GM19351 (cell line): ENCODE results near the gene ZFYVE28.

Experiments
- ATAC-seq: cut with Tn5 transposase; IDR thresholded peaks from one replicate; pipeline ENCODE4 v1.9.1; 2021; ENCODE audit warnings: mild to moderate bottlenecking, moderate library complexity; ENCODE audit not compliant: unreplicated experiment

Gene ZFYVE28

DNA sequence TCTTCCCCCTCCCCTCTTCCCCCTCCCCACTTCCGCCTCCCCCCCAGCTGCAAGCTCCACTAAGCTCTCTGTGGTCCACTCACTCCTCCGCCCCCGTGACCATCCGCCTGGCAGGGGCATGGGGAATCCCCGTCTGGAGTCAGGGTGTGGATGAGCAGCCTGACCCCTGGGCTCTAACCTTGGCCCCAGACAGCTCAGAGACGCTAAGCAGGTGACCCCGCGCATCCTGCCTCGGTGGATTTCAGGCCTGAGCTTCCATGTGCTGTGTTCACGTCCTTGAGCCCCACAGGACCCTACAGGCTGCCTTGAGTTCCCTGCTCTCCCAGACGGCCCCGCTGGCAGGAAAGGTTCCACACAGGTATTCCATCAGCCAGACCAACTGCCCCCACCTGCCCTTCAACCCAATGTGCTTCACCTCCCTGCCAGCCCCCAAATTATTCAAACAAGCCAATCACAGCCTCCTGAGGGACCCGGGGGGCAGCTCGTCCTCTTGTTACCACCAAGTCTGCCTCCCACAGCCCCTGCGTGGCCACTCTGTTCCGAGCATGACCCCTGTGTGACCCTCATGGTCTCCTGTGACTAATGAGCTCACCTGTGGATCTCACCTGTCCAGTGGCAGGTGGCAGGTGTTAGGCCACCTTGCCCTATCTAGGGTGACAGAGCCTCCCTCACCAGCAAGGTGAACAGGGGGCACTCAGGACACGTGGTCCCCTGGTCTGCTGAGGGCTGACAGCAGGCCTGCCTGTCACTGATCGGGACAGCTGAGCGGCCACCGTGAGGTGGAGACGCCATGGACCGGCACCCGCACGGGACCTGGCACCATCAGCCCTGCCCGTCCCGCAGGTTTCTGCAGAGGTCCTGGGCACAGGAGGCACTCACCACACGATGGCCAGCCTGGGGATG is 83.4 kb downstream of the ZFYVE28 start:
- no peak for ATAC-seq

DNA sequence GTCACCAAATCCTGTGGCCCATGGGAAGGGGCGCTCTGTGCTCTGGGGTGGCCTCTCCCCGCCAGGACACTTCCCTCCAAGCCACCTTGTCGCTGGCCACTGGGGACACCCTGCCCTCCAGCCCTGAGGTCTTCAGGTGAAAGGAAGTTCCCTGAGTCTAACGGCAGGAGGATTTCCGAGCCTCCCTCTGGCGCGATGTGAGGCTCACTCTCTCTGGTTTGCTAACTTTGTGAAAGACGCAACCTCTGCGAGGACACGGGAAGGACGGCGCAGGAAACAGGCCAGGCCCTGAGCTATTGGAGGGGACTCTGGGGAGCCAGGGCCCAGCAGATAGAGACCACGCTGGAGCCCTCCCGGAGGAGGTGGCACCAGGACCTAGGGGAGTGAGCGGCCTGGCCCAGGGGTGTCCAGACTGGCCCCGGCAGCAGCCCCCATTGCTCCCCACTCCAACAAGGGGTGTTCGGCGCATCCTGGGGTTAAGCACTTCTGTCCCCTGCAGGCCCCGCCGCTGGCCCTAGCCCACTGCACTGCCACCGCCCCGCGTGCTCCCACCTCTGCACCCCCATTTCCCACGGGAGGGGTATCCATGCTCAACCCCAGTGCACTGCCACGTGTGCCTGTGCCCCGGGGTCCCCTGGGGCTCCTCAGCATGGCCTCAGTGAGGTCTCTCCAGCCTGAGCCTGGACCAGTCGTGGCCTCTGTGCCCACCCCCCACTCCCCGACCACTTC is 84.4 kb downstream of the ZFYVE28 start:
- no peak for ATAC-seq

DNA sequence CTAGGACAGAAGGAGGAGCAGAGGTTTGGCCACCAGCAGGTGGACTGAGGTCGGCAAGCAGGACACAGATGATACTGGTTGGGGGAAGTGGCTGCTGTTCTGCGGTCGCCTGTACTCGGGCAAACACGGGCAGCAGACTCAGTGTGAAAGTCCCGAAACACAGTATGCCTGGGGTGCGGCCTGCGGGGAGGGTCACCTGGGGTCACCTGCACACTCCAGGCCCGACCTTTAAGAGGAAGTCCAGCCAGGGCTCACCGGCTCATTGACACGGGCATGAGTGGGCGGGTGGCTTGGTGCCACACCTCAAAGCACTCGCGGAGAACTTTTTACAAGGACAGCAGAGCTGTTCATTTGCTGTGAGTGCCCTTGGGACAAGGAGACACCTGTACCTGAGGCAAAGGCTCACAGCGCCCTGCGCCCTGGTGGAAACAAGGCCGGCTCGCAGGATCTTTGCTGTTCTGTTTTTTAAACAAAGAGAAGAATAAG is 85.0 kb downstream of the ZFYVE28 start:
- ATAC-seq: no peak

DNA sequence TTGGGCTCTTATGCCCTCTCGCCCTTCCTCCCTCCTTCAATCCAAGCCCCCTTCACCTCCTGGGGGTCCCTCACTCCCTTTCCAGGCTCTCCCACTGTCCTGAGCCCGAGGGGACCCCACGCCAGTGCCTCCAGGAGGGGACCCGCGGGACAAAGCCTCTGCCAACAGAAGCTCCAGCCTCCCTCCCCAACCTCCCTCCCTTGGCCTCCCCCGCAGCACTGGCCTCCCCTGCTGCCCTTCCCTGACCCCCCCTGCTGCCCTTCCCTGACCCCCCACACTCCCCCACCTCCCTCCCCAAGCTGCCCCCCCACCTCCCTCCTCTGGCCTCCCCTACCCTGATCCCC is 85.5 kb downstream of the ZFYVE28 start:
- ATAC-seq: no peak

DNA sequence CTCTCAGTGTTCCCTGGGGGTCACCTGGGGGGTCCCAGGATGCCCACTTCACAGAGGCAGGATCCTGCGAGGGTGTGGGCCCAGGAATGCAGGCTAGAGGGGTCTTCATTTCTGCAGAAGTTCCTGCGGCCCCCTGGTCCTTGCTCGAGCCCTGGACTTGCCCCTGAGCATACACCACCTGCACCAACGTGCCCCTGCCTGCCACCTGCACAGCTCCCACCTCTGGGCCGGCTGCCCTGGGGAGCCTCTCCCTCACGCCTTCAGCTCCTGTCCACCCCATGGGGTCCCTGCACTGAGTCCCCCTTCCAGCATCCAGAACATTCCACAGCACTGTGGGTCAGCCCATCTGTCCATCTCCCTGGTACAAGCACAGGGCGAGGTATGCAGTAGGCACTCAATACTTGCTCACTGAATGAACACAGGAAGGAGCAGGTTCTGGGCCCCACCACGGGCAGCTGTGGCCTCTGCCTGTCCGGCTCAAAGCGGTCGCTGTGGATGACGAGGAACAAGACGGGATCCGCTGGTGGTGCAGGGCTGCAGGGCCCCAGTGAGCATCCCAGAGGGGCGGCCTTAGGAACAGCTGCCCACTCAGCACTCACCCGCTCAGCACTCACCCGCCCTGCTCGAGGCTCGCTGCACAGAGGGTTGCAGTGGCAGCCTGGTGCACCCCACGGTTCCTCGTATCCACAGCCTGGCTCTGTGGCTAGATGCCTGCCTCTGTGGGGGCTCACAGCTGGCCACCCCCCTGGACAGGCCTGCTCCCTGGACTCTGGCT is 86.1 kb downstream of the ZFYVE28 start:
- ATAC-seq: no peak

DNA sequence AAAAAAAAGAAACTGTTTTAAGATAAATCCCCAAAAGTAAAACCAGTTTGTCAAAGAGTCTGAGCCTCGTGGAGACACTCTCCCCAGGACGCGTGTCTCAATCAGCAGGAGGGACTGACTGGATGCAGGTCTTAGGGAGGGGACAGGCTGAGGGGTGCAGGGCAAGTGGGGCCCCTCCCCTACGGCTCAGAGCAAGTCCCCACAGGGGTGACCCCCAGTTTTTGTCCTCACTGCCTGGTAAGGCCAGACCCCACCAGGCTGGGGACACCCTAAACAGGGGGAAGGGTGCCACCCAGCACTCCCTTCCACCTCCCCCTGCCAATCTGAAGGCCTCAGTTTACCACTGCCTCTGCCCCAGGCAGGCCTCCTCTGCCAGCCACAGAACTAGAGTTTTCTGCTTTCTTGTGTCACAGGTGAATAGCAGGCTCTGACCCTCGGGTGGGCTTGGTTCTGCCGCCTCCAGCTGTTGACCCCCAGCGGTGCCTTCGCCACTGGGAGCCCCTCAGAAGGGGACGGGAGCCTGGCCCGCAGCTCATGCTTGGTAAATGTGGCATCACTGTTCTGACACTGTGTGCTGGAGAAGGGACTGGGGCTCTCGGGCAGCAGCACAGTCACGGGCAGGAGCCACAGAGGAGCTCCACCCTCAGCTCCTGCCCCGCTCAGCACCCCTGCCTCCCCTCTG is 86.8 kb downstream of the ZFYVE28 start:
- no peak for ATAC-seq

DNA sequence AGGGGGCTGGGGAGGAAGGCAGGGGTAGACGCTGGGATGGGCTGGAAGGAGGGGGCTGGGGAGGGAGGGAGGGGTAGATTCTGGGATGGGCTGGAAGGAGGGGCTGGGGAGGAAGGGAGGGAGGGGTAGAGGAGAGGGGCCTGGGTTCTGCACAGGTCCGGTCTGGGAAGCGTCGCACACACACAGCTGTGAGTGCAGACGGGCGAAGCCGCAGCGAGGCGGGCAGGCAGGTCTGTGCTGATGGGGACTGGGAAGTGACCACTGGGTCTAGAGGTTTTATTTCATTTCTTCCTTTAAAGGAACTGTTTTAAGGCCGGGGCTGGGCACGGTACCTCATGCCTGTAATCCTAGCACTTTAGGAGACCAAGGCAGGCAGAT is 87.4 kb downstream of the ZFYVE28 start:
- no peak for ATAC-seq

DNA sequence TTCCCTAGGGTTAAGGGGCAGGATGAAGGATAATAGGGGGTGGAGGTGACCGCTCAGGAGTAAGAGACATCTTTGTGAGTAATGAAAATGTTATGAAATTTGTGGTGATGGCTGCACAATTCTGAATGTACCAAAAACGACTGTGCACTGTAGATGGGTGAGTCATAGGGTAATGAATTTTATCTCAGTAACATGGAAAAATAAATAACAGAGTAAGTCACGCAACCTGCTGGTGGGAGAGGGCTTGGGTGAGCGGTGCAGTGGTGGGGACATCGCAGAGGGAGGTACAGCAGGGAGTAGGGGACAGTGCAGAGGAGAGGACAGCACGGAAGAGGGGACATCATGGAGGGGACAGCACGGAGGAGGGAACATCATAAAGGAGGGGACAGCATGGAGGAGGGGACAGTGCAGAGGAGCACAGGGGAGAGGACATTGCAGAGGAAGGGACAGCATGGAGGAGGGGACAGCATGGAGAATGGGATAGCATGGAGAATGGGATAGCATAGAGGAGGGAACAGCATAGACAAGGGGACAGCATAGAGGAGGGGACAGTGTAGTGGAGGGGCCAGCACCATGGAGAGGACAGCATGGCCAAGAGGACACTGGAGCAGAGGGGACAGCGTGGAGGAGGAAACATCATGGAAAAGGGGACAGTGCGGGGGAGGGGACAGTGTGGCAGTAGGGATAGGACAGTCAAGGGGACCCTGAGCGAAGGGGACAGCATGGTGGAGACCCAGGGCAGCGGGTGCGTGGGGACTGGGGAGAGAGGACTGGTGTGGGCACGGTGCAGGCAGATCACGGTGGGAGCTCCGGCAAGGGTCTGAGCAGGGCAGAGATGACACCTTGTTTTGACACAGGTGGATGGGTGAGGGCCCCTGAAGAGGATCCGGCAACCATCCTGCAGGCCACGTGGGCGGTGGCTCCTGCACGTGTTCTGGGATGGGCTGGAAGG is 88.1 kb downstream of the ZFYVE28 start:
- ATAC-seq: no peak

DNA sequence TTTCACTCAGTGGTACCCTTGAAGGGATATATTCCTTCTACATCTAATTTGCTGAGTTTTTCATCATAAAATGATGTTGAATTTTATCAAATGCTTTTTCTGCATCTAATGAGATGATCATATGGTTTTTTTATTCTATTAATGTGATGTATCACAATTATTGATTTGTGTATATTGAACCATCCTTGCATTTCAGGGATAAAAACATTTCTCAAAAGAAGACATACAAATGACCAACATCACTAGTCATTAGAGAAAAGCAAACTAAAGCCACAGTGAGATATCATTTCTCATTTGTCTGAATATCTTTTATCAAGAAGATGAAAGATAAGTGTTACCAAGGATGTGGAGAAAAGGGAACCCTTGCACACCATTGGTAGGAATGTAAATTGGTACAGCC is 90.9 kb downstream of the ZFYVE28 start:
- ATAC-seq: no peak

DNA sequence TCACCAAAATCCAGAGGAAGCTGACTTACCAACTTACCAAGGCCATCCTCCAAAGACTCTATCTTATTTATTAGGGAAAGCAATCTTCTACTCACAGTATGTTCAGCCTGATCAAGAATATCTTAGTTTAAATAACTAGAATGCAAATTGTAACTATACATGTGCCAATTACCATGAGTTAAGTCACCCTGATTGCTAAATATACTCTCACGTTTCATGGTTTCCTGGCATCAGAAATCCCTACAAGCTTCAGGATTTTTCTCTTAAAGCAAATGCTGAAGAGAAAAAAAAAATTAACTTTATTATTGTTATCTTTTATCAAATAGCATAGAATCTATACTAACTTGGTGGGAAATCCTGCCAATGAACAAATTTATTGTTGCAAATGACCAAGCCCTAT is 93.6 kb downstream of the ZFYVE28 start:
- ATAC-seq: no peak

DNA sequence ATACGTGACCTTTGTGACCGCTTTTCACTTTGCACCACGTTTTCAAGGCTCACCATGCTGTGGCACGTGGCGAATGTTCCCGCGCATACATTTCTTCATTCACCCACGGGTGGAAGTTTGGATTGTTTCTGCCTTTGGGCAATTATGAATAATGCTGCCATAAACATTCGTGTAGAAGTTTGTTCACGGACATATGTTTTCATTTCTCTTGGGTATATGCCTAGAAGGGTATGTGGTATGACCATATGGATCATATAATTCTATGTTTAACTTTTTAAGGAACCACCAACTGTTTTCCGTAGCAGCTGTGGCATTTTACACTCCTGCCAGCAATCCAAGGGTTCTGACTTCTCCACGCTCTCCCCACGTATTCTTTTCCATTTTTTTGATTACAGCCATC is 95.6 kb downstream of the ZFYVE28 start:
- no peak for ATAC-seq

DNA sequence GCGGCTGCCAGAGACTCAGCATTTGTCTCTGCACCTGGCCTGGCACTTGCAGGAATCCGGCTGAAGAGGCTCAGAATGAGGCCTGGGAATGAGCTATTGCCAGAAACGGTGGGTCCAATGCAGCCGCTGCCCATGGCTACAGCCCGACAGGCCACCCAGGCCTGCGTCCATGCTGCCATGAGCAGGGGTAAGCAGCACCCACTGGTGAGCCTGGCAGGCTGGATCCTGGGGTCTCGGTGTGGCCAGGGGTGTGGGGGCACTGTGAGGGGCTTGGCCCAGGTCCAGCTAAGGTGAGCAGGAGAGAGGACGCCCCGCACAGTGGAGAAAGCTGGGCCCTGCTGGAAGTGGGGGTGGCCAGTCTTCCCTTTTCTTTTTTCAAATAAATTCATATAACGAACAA is 96.2 kb downstream of the ZFYVE28 start:
- ATAC-seq: no peak

DNA sequence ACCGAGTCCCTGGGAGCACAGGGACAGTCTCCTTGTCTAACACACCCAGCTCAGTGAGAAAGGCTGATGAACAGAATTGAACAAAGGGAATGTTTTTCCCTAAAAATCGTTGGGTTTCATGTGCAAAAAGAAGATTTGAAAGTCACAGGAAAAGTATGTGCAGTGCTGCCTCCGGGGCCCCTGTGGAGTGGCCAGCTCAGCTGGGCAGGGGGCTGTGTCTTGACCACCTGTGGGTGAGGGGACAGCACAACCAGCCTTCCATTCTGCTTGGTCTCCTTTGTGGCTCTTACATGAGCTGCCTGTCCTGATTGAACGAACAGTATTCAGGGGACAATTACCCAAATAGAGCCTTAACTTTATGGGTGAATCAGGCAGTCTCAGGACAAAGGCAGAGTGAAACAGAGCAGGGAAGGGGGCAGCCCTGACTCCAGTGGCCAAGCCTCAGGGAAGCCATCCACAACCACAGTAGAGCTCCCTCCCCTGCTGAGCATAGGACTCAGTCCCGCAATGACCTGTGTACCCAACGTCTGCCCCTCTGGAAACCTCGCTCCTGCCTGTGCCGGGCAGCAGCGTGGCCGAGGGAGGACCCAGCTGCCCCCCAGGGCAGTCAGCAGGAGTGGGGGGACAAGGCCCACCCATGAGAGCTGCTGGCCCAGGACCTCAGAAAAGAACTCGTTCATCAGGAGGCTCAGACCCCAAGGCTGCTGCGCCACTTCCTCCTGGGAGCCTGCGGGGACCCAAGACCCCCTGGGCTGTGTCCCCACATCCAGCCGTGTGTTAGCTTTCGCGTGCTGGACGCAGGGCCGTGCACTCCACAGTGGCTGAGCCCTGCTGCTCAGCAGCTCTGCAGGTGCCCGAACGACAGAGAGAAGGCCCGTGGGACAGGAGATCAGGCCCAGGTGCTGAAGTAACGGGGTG is 96.9 kb downstream of the ZFYVE28 start:
- no peak for ATAC-seq

DNA sequence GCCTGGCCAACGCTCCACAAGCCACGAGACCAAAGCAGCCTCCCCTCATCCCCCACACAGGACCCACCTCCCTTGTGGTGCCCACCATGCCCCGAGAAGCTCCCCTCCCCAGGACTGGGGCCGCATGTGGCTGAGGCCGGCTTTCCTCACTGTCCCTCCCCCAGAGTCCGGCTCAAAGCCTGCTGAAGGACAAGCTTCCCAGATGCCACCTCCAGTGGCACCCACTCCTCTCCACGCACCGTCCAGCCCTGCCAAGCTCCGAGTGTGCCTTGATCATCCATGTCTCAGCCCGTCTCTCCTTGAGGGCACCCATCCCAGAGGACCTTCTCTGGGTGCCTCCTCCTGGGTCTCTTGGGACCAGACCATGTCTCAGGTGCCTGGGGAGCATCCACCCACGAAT is 97.7 kb downstream of the ZFYVE28 start:
- ATAC-seq: no peak

DNA sequence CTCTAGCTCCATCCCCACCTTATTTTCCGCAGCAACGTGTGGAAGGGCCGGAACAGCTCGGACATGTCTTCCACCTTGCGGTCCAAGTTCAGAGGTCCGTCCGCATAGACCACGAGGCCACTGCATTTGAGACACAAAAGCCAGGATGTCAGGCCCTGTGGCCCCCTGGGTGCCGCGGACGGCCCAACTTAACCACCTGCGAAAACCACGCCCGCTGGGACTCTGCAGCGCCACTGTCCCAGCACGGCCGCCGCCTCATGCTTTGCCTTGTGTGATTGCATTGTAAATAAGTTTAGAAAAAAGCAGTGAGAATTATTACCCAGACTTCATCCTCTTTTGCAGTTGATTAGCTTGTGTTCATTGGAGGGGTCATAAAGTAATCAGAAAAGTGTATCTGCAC is 98.3 kb downstream of the ZFYVE28 start:
- no peak for ATAC-seq

DNA sequence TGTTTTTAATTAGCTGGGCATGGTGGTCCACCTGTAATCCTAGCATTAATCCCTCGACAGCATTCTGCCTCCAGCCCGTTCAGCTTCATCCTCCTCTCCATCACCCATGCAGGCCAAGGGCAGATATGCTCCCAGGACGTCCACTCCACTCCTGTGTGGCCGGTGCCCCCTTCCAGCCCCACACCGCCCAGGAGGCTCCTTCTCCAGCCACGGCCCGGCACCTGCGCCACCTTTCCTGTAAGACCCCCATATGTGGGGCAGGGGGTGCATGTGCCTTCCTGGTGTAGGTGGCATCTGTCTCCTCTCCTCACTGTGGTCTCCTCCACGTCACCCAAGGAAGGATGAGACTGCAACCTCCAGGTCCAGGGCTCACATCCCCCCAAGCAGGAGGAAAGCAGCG is 99.6 kb downstream of the ZFYVE28 start:
- no peak for ATAC-seq

DNA sequence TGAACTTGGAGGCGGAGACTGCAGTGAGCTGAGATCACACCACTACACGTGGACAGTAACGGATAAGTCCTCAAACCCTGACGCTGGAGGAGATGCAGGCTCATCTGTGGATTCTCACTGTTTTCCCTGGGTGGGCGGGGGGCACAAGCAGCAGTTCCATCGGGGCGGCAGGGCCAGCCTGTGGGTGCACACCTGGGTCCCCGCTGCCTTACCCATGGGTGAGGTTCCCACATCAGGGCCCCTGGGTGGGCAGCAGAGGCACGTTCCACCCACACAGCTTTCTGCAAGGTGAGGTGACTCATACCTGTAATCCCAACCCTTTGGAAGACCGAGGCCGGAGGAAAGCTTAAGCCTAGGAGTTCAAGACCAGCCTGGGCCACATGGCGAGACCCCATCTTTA is 100.0 kb downstream of the ZFYVE28 start:
- no peak for ATAC-seq

DNA sequence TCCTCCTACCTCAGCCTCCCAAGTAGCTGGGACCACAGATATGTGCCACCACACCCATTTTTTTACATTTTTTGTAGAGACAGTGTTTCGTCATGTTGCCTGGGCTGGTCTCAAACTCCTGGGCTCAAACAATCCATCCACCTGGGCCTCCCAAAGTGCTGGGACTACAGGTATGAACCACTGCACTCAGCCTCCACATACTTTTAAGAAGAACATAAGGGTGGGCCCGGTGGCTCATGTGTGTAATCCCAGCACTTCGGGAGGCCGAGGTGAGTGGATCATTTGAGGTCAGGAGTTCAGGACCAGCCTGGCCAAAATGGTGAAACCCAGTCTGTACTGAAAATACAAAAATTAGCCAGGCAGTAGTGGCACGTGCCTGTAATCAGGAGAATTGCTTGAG is 105.1 kb downstream of the ZFYVE28 start:
- ATAC-seq: no peak
